HepG2 (cell line): ENCODE data around the gene YPEL5. TPM values are rescaled to one million over a fixed set of nuclear protein-coding genes. Genes with fewer than 3 reads are reported as not detected.
A peak's percentile ranks its signal among the peaks of the same experiment; 100 is the strongest.

ENCODE experiments used
- ATAC-seq: fragments of 200-7000 bp; cut with Tn5 transposase; 3 replicates; pipeline ENCODE4 v1.9.1; 2020; ENCODE audit warnings: mild to moderate bottlenecking, moderate library complexity
- BruUV-seq: library from RNA; stranded (reverse); fragments of 400-500 nt; replicated peaks from 2 replicates; lab custom pipeline; 2021; lab: Mats Ljungman, UMichigan
- CTCF ChIA-PET: fragments of 300-600 bp; formaldehyde crosslinking; extraction: SDS; loops from one replicate; lab custom pipeline; 2021; ENCODE audit warnings: low total read pairs, inconsistent platforms, low intra/inter-chr PET ratio; lab: Yijun Ruan, JAX
- POLR2A ChIA-PET: fragments of 350-600 bp; sonication (Branson Sonifier 250); formaldehyde crosslinking; loops from one replicate; lab custom pipeline; 2020; ENCODE audit warnings: antibody characterized with exemption, inconsistent platforms; lab: Yijun Ruan, JAX
- DNase-seq: peaks from one replicate; pipeline ENCODE4 v3.0.0-alpha.2; 2015; ENCODE audit warnings: low spot score
- FAIRE-seq: peaks from 3 replicates; lab custom pipeline; 2011; peaks lifted over from hg19 to GRCh38; lab: Jason Lieb, UNC
- H2AFZ ChIP-seq: one replicate; pipeline ENCODE4 v1.6.1; 2011; ENCODE audit warnings: low read length, inconsistent platforms
- H3K27ac ChIP-seq: fragments of 300-600 bp; 3 replicates; pipeline ENCODE4 v1.8.0; 2011; ENCODE audit warnings: mixed run types, mild to moderate bottlenecking, mixed read lengths, low read length, inconsistent platforms; ENCODE audit not compliant: insufficient read depth; ENCODE audit errors: extremely low read length
- H3K27me3 ChIP-seq, 2 experiments: fragments of 200-600 bp in 1 of 2; 2 replicates in 1 of 2; 3 replicates in 1 of 2; pipeline versions ENCODE4 v1.6.0 to v1.8.0; 2011; ENCODE audit warnings: low read length in 2 of 2, mild to moderate bottlenecking in 2 of 2, moderate library complexity in 2 of 2, inconsistent platforms in 1 of 2; ENCODE audit not compliant: insufficient read depth in 2 of 2, control insufficient read depth in 1 of 2
- H3K36me3 ChIP-seq, 2 experiments: fragments of 200-600 bp in 1 of 2; replicated peaks in 1 of 2; 2 replicates in 1 of 2; 3 replicates in 1 of 2; pipeline versions ENCODE4 v1.5.1 to v1.8.0; 2011; ENCODE audit warnings: low read length in 2 of 2, inconsistent platforms in 1 of 2; ENCODE audit not compliant: insufficient read depth in 2 of 2, control insufficient read depth in 1 of 2
- H3K4me1 ChIP-seq: 2 replicates; pipeline ENCODE4 v1.5.1; 2012; ENCODE audit warnings: low read length, inconsistent platforms; ENCODE audit not compliant: insufficient read depth
- H3K4me2 ChIP-seq: 2 replicates; pipeline ENCODE4 v1.6.0; 2011; ENCODE audit warnings: low read depth, low read length, inconsistent platforms
- H3K4me3 ChIP-seq, 3 experiments: fragments of 200-600 bp in 1 of 3; sonication (generic), shearing (Covaris generic) in 1 of 3; replicated peaks in 1 of 3; 2 replicates each; pipeline ENCODE4 v1.5.1; 2011 to 2016; ENCODE audit warnings: low read length in 3 of 3, inconsistent platforms in 2 of 3, low read depth in 2 of 3, mild to moderate bottlenecking in 2 of 3, control low read depth in 1 of 3, mixed read lengths in 1 of 3; ENCODE audit not compliant: insufficient read depth in 1 of 3
- H3K79me2 ChIP-seq: one replicate; pipeline ENCODE4 v1.6.1; 2011; ENCODE audit warnings: low read length, inconsistent platforms; ENCODE audit not compliant: insufficient read depth
- H3K9ac ChIP-seq: 2 replicates; pipeline ENCODE4 v1.6.0; 2011; ENCODE audit warnings: mild to moderate bottlenecking, low read depth, low read length, inconsistent platforms; ENCODE audit not compliant: insufficient read depth
- H3K9me3 ChIP-seq: 2 replicates; pipeline ENCODE4 v1.5.1; 2012; ENCODE audit warnings: mild to moderate bottlenecking, low read length
- H4K20me1 ChIP-seq: 2 replicates; pipeline ENCODE4 v1.6.0; 2011; ENCODE audit warnings: inconsistent platforms, mild to moderate bottlenecking, low read length, moderate library complexity; ENCODE audit not compliant: insufficient read depth
- GLMP ChIP-seq: sonication (generic); formaldehyde crosslinking; IDR thresholded peaks from 2 replicates; pipeline ENCODE4 v1.9.0; 2021; ENCODE audit warnings: missing genetic modification reagents, mild to moderate bottlenecking, borderline replicate concordance
- PCBP1 ChIP-seq: fragments of 200-400 bp; formaldehyde crosslinking; IDR thresholded peaks from 2 replicates; pipeline ENCODE4 v1.6.1; 2017; ENCODE audit warnings: mild to moderate bottlenecking, low read depth, low read length, borderline replicate concordance
- PRMT3 ChIP-seq: sonication (generic); formaldehyde crosslinking; IDR thresholded peaks from 2 replicates; pipeline ENCODE4 v1.8.1; 2022; ENCODE audit warnings: low read depth, mild to moderate bottlenecking, moderate library complexity, missing genetic modification reagents, borderline replicate concordance
- RAD21 ChIP-seq: fragments of 450-650 bp; formaldehyde crosslinking; IDR thresholded peaks from 2 replicates; pipeline ENCODE4 v1.5.0; 2020; ENCODE audit warnings: mild to moderate bottlenecking
- RNF2 ChIP-seq: fragments of 450-650 bp; conservative IDR thresholded peaks from 2 replicates; pipeline ENCODE4 v1.6.1; 2016; ENCODE audit warnings: low read depth
- TOPORS ChIP-seq: sonication (generic); formaldehyde crosslinking; IDR thresholded peaks from 2 replicates; pipeline ENCODE4 v1.8.0; 2023; ENCODE audit warnings: mild to moderate bottlenecking, missing genetic modification reagents
- YEATS4 ChIP-seq: sonication (generic); formaldehyde crosslinking; IDR thresholded peaks from 2 replicates; pipeline ENCODE4 v1.4.0; 2020; ENCODE audit warnings: missing genetic modification reagents, borderline replicate concordance
- ZNF121 ChIP-seq: sonication (generic); formaldehyde crosslinking; IDR thresholded peaks from 2 replicates; pipeline ENCODE4 v1.5.0; 2020; ENCODE audit warnings: mild to moderate bottlenecking, missing genetic modification reagents
- ZNF124 ChIP-seq: sonication (generic); formaldehyde crosslinking; IDR thresholded peaks from 2 replicates; pipeline ENCODE4 v1.4.0; 2020; ENCODE audit warnings: missing genetic modification reagents
- ZNF563 ChIP-seq: sonication (generic); formaldehyde crosslinking; IDR thresholded peaks from 2 replicates; pipeline ENCODE4 v1.8.0; 2022; ENCODE audit warnings: mild to moderate bottlenecking, moderate library complexity, missing genetic modification reagents
- ZNF770 ChIP-seq: sonication (generic); formaldehyde crosslinking; IDR thresholded peaks from 2 replicates; pipeline ENCODE4 v1.5.0; 2020; ENCODE audit warnings: mild to moderate bottlenecking, missing genetic modification reagents
- ZNF784 ChIP-seq: sonication (generic); formaldehyde crosslinking; IDR thresholded peaks from 2 replicates; pipeline ENCODE4 v1.5.1; 2020; ENCODE audit warnings: missing genetic modification reagents, mild to moderate bottlenecking, borderline replicate concordance
- WGBS: methylation state at CpG from one replicate; pipeline ENCODE4 v1.1.6; 2017; ENCODE audit warnings: low lambda C conversion rate; 5-methylcytosine and 5-hydroxymethylcytosine counted together
- in situ Hi-C: cut with HindIII; loops from 2 replicates; pipeline ENCODE4 v1.10.0; 2017; ENCODE audit warnings: low pct_unique_long_range_greater_than_20kb; ENCODE audit not compliant: extremely low pct_ligation_motif_present
- intact Hi-C: fragments of 100-400 bp; cut with micrococcal nuclease; formaldehyde crosslinking; loops from one replicate; pipeline ENCODE4 v1.10.0; 2022; ENCODE audit not compliant: unreplicated experiment
- polyA plus RNA-seq, 8 experiments: library from polyadenylated mRNA; depleted of rRNA in 3 of 8; stranded (reverse) in 7 of 8; unstranded in 1 of 8; fragments of >200 nt; fragmentation: Illumina TruSeq in 4 of 8; extraction: Trizol in 4 of 8; gene quantifications; 2 replicates each; pipeline versions ENCODE4 v1.2.1 to v1.2.3, GENCODE V29; 2011 to 2016; ENCODE audit warnings: low read depth in 4 of 8, missing spikeins in 1 of 8, mixed read lengths in 1 of 8; ENCODE audit not compliant: insufficient read depth in 1 of 8
- total RNA-seq, 5 experiments: library from RNA; depleted of rRNA; stranded (reverse); fragments of >200 nt; fragmentation: Illumina TruSeq; extraction: Trizol; gene quantifications; 2 replicates each; pipeline ENCODE4 v1.2.3, GENCODE V29; 2016; ENCODE audit warnings: low read depth in 1 of 5

YPEL5 gene
- total and polyA plus RNA-seq, 2 of the 13 experiments (the other 11 are each of a cell fraction or from before 2014, with no cell fraction given) = 12.7 to 49.7 TPM

- peak overlapping the region; percentile 87 for H3K4me2 ChIP-seq
- ATAC-seq = no peak
- peaks cover 2 to 4% of the 10 kb centered on the region in 2 experiments; a peak in 1 of 5 replicates for H3K27me3 ChIP-seq
- peaks cover 41% of the 10 kb centered on the region for H3K4me1 ChIP-seq
- H3K36me3 ChIP-seq = no peaks in the 10 kb centered on the region
- POLR2A ChIA-PET = interaction anchor here (0.7 to 2.7 kb wide), 6 partner anchors 10 to 1394 kb away, joined by 3 to 16 read pairs (median 4); partner anchors contain the start of gene PPP1CB
- TF ChIP-seq GLMP (CRISPR knock-in tag) (no peak), TOPORS (CRISPR knock-in tag) (0 out of 2 replicates have a peak, but pooled peaks have one; percentile 12)
- TF ChIP-seq, all 625 proteins: peak for 1
- 27% methylated on average over 8 of the region's 8 CpGs for WGBS
- TSS peak; percentile 77 for BruUV-seq
- in situ Hi-C loops (no loop called here), intact Hi-C loops (loop anchor here (5.0 kb wide), 1 partner anchor 301 kb away; the partner anchor contains the start of gene LCLAT1)
- no peaks in the 10 kb centered on the region for H3K79me2 ChIP-seq
- CTCF ChIA-PET = no interaction called here
- peak overlapping the region; percentile 45 for H2AFZ ChIP-seq
- no peaks in the 10 kb centered on the region for H3K9me3 ChIP-seq
- H3K9ac ChIP-seq = peak overlapping the region; percentile 30; the same call in 1 of the 2 replicates
- FAIRE-seq (no peak), DNase-seq (no peak)
- H3K27ac ChIP-seq = no peak overlapping the region
- H4K20me1 ChIP-seq = peaks cover 10% of the 10 kb centered on the region; the same call in 1 of the 2 replicates
- peak overlapping the region; percentile 34 to 96 (median 47) for H3K4me3 ChIP-seq
Measured at GRCh38 chr2:30145826-30146336, 926 bp upstream of the YPEL5 start.

GRCh38 chr2:30147196-30147714 is 448 bp downstream of the YPEL5 start:
- BruUV-seq = no TSS peak
- peak overlapping the region; percentile 85 to 96 (median 93) for H3K4me3 ChIP-seq
- in situ Hi-C loops = no loop called here
- no peaks in the 10 kb centered on the region for H3K79me2 ChIP-seq
- no peak for DNase-seq
- peak overlapping the region; percentile 89 for H3K27ac ChIP-seq
- no peak overlapping the region for H2AFZ ChIP-seq
- H3K27me3 ChIP-seq = peaks cover 2 to 4% of the 10 kb centered on the region in 2 experiments; a peak in 1 of 5 replicates
- peak; percentile 27 for ATAC-seq
- H3K9ac ChIP-seq = peak overlapping the region; percentile 97
- no CpG with 5 or more reads among the region's 79 CpGs for WGBS
- intact Hi-C loops = loop anchor here (5.0 kb wide), 1 partner anchor 300 kb away; the partner anchor contains the start of gene LCLAT1
- peaks cover 44% of the 10 kb centered on the region for H3K4me1 ChIP-seq
- CTCF ChIA-PET = no interaction called here
- no peak for FAIRE-seq
- H3K36me3 ChIP-seq = no peaks in the 10 kb centered on the region
- POLR2A ChIA-PET = interaction anchor here (1.2 to 2.7 kb wide), 4 partner anchors 9 to 1396 kb away, joined by 3 to 16 read pairs (median 8); partner anchors contain the start of gene PPP1CB
- H3K4me2 ChIP-seq = peak overlapping the region; percentile 91
- H4K20me1 ChIP-seq = peaks cover 10% of the 10 kb centered on the region; the same call in 1 of the 2 replicates
- H3K9me3 ChIP-seq = no peaks in the 10 kb centered on the region
- peak; percentile 27; the same call in 1 of the 2 replicates for TF ChIP-seq RAD21
- no peak for TF ChIP-seq ZNF124 (CRISPR knock-in tag)
- TF ChIP-seq PRMT3 (CRISPR knock-in tag) = no peak
- 0 out of 2 replicates have a peak, but pooled peaks have one; percentile 3 for TF ChIP-seq ZNF563
- peak; percentile 45; the same call in 1 of the 2 replicates for TF ChIP-seq PCBP1
- TF ChIP-seq ZNF784 (CRISPR knock-in tag) = 0 out of 2 replicates have a peak, but pooled peaks have one; percentile 5
- peak; percentile 24 for TF ChIP-seq YEATS4 (CRISPR knock-in tag)
- no peak for TF ChIP-seq ZNF121 (CRISPR knock-in tag)
- 0 out of 2 replicates have a peak, but pooled peaks have one; percentile 10 for TF ChIP-seq RNF2
- TF ChIP-seq ZNF770 (CRISPR knock-in tag) = 0 out of 2 replicates have a peak, but pooled peaks have one; percentile 2
